Measurements from ENCODE around the gene RUFY1. TPM values are rescaled to one million over a fixed set of nuclear protein-coding genes. Genes with fewer than 3 reads are reported as not detected.

The RUFY1 gene
- polyA plus RNA-seq, 1 donor (not counting 4 experiments of a cell fraction or from before 2014, with no cell fraction given), result 25.2 TPM

GRCh38 chr5:179533907-179534306 lies 16.4 kb upstream of the RUFY1 start:
- H3K36me3 ChIP-seq (ENCODE audit: control insufficient read depth in 2 of 2, extremely low read depth in 1 of 2, insufficient read depth in 2 of 2, low read length in 2 of 2), result no peaks in the 10 kb centered on the region
- FAIRE-seq, result no peak

GRCh38 chr5:179534431-179534830 lies 15.9 kb upstream of the RUFY1 start:
- no peak overlapping the region for H3K4me3 ChIP-seq (ENCODE audit: control insufficient read depth in 2 of 3, extremely low read depth in 1 of 3, insufficient read depth in 2 of 3, low read depth in 1 of 3, low read length in 3 of 3)
- H3K4me2 ChIP-seq (ENCODE audit: control insufficient read depth, extremely low read depth, insufficient read depth, low read depth, low read length), result no peak overlapping the region
- H3K79me2 ChIP-seq (ENCODE audit: control insufficient read depth, insufficient read depth, low read length), result no peaks in the 10 kb centered on the region
- no peaks in the 10 kb centered on the region for H3K36me3 ChIP-seq (ENCODE audit: control insufficient read depth in 2 of 2, extremely low read depth in 1 of 2, insufficient read depth in 2 of 2, low read length in 2 of 2)
- H4K20me1 ChIP-seq (ENCODE audit: control insufficient read depth, extremely low read depth, insufficient read depth, low read length), result no peaks in the 10 kb centered on the region
- DNase-seq (ENCODE audit: low read depth, low spot score), result no peak
- no peak for FAIRE-seq
- H3K27ac ChIP-seq (ENCODE audit: control insufficient read depth, insufficient read depth, low read length), result no peak overlapping the region
- no peaks in the 10 kb centered on the region for H3K9me3 ChIP-seq (ENCODE audit: control insufficient read depth, low read depth, low read length)
- no peaks in the 10 kb centered on the region for H3K4me1 ChIP-seq (ENCODE audit: control insufficient read depth, extremely low read depth, insufficient read depth, low read length)
- no peaks in the 10 kb centered on the region for H3K9me1 ChIP-seq (ENCODE audit: control insufficient read depth, extremely low read depth, insufficient read depth, low read length)
- H3K9ac ChIP-seq (ENCODE audit: control insufficient read depth, extremely low read depth, insufficient read depth, low read length), result no peak overlapping the region
- dilution Hi-C loops (cut with MboI; ENCODE audit: extremely low pct_ligation_motif_present, low sequenced_read_pairs), result no loop called here
- TF ChIP-seq EZH2 (IDR thresholded peaks at IDR 0.05; ENCODE audit: low read length) (no peak), CTCF (optimal IDR thresholded peaks at IDR 0.05 in 1 of 3, IDR thresholded peaks at IDR 0.05 in 1 of 3, conservative IDR thresholded peaks at IDR 0.05 in 1 of 3; ENCODE audit: extremely low read depth in 1 of 3, insufficient read depth in 2 of 3, low read length in 3 of 3) (no peak)
- no peak overlapping the region for H2AFZ ChIP-seq (ENCODE audit: control insufficient read depth, low read length)
- no peaks in the 10 kb centered on the region for H3K27me3 ChIP-seq (ENCODE audit: control insufficient read depth, extremely low read depth, insufficient read depth, low read length)

More at GRCh38 chr5:179533907-179534306, 16.4 kb upstream of the RUFY1 start:
- H3K4me3 ChIP-seq (ENCODE audit: control insufficient read depth in 2 of 3, extremely low read depth in 1 of 3, insufficient read depth in 2 of 3, low read depth in 1 of 3, low read length in 3 of 3), result no peak overlapping the region
- DNase-seq (ENCODE audit: low read depth, low spot score), result no peak
- no peaks in the 10 kb centered on the region for H3K79me2 ChIP-seq (ENCODE audit: control insufficient read depth, insufficient read depth, low read length)
- no peaks in the 10 kb centered on the region for H4K20me1 ChIP-seq (ENCODE audit: control insufficient read depth, extremely low read depth, insufficient read depth, low read length)
- no peaks in the 10 kb centered on the region for H3K27me3 ChIP-seq (ENCODE audit: control insufficient read depth, extremely low read depth, insufficient read depth, low read length)
- no peaks in the 10 kb centered on the region for H3K4me1 ChIP-seq (ENCODE audit: control insufficient read depth, extremely low read depth, insufficient read depth, low read length)
- H2AFZ ChIP-seq (ENCODE audit: control insufficient read depth, low read length), result no peak overlapping the region
- H3K9me3 ChIP-seq (ENCODE audit: control insufficient read depth, low read depth, low read length), result no peaks in the 10 kb centered on the region
- no peak overlapping the region for H3K27ac ChIP-seq (ENCODE audit: control insufficient read depth, insufficient read depth, low read length)
- no peak overlapping the region for H3K4me2 ChIP-seq (ENCODE audit: control insufficient read depth, extremely low read depth, insufficient read depth, low read depth, low read length)
- H3K9ac ChIP-seq (ENCODE audit: control insufficient read depth, extremely low read depth, insufficient read depth, low read length), result no peak overlapping the region
- no peaks in the 10 kb centered on the region for H3K9me1 ChIP-seq (ENCODE audit: control insufficient read depth, extremely low read depth, insufficient read depth, low read length)
- TF ChIP-seq CTCF (optimal IDR thresholded peaks at IDR 0.05 in 1 of 3, IDR thresholded peaks at IDR 0.05 in 1 of 3, conservative IDR thresholded peaks at IDR 0.05 in 1 of 3; ENCODE audit: extremely low read depth in 1 of 3, insufficient read depth in 2 of 3, low read length in 3 of 3) (no peak), EZH2 (IDR thresholded peaks at IDR 0.05; ENCODE audit: low read length) (no peak)
- dilution Hi-C loops (cut with MboI; ENCODE audit: extremely low pct_ligation_motif_present, low sequenced_read_pairs), result no loop called here
